Ovary (tissue), 10 donors: Measurements from ENCODE around the gene SMIM41. TPM values are rescaled to one million over a fixed set of nuclear protein-coding genes. Genes with fewer than 3 reads are reported as not detected.

Source experiments
- DNase-seq, 5 donors: peaks; one replicate each; pipeline ENCODE4 v3.0.0-alpha.2; 2019 to 2020
- H3K27ac ChIP-seq, 2 donors: fragments of 200-600 bp; one replicate each; pipeline versions ENCODE4 v1.5.1 to v1.8.0; 2019 to 2022
- H3K27me3 ChIP-seq: fragments of 200-600 bp; one replicate; pipeline ENCODE4 v1.8.0; 2022
- H3K36me3 ChIP-seq: fragments of 200-600 bp; sonication (generic); one replicate; pipeline ENCODE4 v1.5.1; 2019
- H3K4me1 ChIP-seq: one replicate; pipeline ENCODE4 v1.8.1; 2013; ENCODE audit warnings: mild to moderate bottlenecking, moderate library complexity; ENCODE audit not compliant: insufficient read depth
- H3K4me3 ChIP-seq: fragments of 200-600 bp; sonication (generic); one replicate; pipeline ENCODE4 v1.5.1; 2017
- H3K9me3 ChIP-seq, 2 donors: fragments of 200-600 bp in 1 of 2; sonication (generic) in 1 of 2; one replicate each; pipeline versions ENCODE4 v1.5.1 to v1.8.1; 2013 to 2019; ENCODE audit warnings: mild to moderate bottlenecking in 1 of 2, moderate library complexity in 1 of 2
- CTCF ChIP-seq, 3 donors: fragments of 450-650 bp in 2 of 3; fragments of 200-600 bp in 1 of 3; IDR thresholded peaks; one replicate each; pipeline versions ENCODE4 v1.5.1 to v1.8.0; 2016 to 2022; ENCODE audit warnings: antibody characterized with exemption in 3 of 3, mild to moderate bottlenecking in 1 of 3
- EP300 ChIP-seq: sonication (generic); formaldehyde crosslinking; IDR thresholded peaks from one replicate; pipeline ENCODE4 v1.6.1; 2017; ENCODE audit warnings: antibody characterized with exemption
- POLR2A ChIP-seq: fragments of 450-650 bp; IDR thresholded peaks from one replicate; pipeline ENCODE4 v1.6.1; 2017; ENCODE audit warnings: antibody characterized with exemption, mild to moderate bottlenecking, moderate library complexity
- WGBS, 3 donors: extraction: QIAGEN DNeasy Blood & Tissue Kit in 1 of 3; methylation state at CpG; one replicate each; pipeline versions ENCODE4 v1.1.5 to v1.1.7; 2013 to 2017; 5-methylcytosine and 5-hydroxymethylcytosine counted together
- intact Hi-C, 4 donors: fragments of 100-400 bp; cut with DNase I; formaldehyde crosslinking; loops; one replicate each; pipeline versions ENCODE4 v1.11.0 to v1.15.1; 2022 to 2023
- long read RNA-seq, 3 donors: library from polyadenylated mRNA in 2 of 3; unstranded in 2 of 3; transcript quantifications; one replicate each; pipeline ENCODE4 v2.0.0 and lab custom pipeline, GENCODE V29; 2021 to 2026
- polyA plus RNA-seq, 2 donors: library from polyadenylated mRNA; stranded (reverse); fragments of 200-250 nt in 1 of 2; fragments of 350-450 nt in 1 of 2; fragmentation: Illumina TruSeq in 1 of 2; extraction: RNeasy Lipid Tissue Mini Kit (QIAGEN cat#74804) in 1 of 2; gene quantifications; one replicate each; pipeline ENCODE4 v1.2.3, GENCODE V29; 2013 to 2014
- total RNA-seq, 7 donors: library from RNA; depleted of rRNA in 2 of 7; stranded (reverse); fragments of >200 nt in 2 of 7; fragmentation: NEBNext Ultra II Directional in 3 of 7; extraction: Animal tissue kit (Norgen Biotek cat#: 25700) in 3 of 7; gene quantifications; one replicate each; pipeline versions ENCODE4 v1.1.0 to v1.2.4, GENCODE V29; 2016 to 2023
- donor health status: DM: no; HTN: no; CAD: no; lungs with moderate emphysema.
- donor health status: DM: no; HTN: no; CAD: no.
- donor health status: Bipolar disorder and iron deficiency.
- donor health status: DM: yes; HTN: yes; CAD: no.
- donor health status: DM: no; HTN: no; CAD: no.
- donor health status: DM: yes; HTN: yes; CAD: no.

SMIM41 gene
- total RNA-seq: 1 to 10 TPM; 1.4 to 4.5 (median 2.8) TPM
- 1 to 10 TPM in 1 of 2 donors, under 1 TPM in 1; 0.32 to 3.4 TPM for polyA plus RNA-seq
- long read RNA-seq, donor 1, partial matches to known transcripts: 0 of 7 reads
- long read RNA-seq, donor 1, other reads (novel, unspliced or antisense): 4 of 7 reads
- long read RNA-seq, donor 2: 0 reads
- long read RNA-seq, donor 3, partial matches to known transcripts: 0 of 6 reads
- long read RNA-seq, donor 3, other reads (novel, unspliced or antisense): 2 of 6 reads

GRCh38 chr12:52079576-52080402, at the start of gene SMIM41:
Gene SMIM41, plus strand, starts transcription at chr12:52079704. Its CDS starts 76 bp downstream, at chr12:52079780.
- intact Hi-C loops: loop anchor here in 1 of 4 donors (5.0 kb wide), 1 partner anchor 72 kb away; the partner anchor contains the start of gene TAMALIN
- WGBS, 3 donors: 23 to 72% (median 26%) methylated on average over 47 to 87 of the region's 87 CpGs

DNA sequence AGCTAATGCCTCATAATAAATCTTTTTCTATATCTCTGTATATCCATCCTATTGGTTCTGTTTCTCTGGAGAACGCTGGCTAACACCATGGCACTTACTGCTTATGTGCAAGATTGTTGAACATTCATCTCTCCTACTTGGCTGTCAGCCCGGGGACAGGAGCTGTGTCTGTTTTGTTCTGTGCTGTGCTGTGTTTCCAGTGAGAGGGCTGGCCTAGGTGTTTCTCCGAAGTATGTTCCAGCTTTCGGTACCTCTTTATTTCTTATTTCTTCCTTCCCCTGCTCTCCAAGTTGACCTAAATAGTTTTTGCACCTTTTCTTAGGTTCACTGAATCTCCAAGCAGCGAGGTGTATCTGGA, 47.1 kb upstream of the SMIM41 start:
- Histone ChIP-seq H3K4me1 (peaks cover 2% of the 10 kb centered on the region), H3K9me3 (no peaks in the 10 kb centered on the region), H3K4me3 (peak overlapping the region; percentile 22), H3K27me3 (no peaks in the 10 kb centered on the region), H3K27ac (peak overlapping the region; percentile 81 to 91), H3K36me3 (no peaks in the 10 kb centered on the region)
- intact Hi-C loops: loop anchor here in 1 of 4 donors (2.0 kb wide), 1 partner anchor 18 kb away; the partner anchor contains the start of gene NR4A1
- TF ChIP-seq POLR2A (no peak), CTCF (IDR thresholded peaks at IDR 0.05) (no peak), EP300 (no peak)
- DNase-seq: peak; percentile 80 to 91 (median 87)
- WGBS, 3 donors: 1 to 4% (median 1%) methylated on average over 5 of the region's 5 CpGs

More at GRCh38 chr12:52079576-52080402, at the start of gene SMIM41:
- no peaks in the 10 kb centered on the region for H3K9me3 ChIP-seq
- H3K36me3 ChIP-seq: no peaks in the 10 kb centered on the region
- H3K4me1 ChIP-seq: peaks cover 19% of the 10 kb centered on the region
- H3K27me3 ChIP-seq: no peaks in the 10 kb centered on the region
- H3K27ac ChIP-seq: peak within 1 kb of the TSS; percentile 87 to 88
- TF ChIP-seq POLR2A: no peak
- no peak for TF ChIP-seq CTCF (IDR thresholded peaks at IDR 0.05)
- no peak for TF ChIP-seq EP300
- peak; percentile 34 to 73 (median 64) for DNase-seq
- peak within 1 kb of the TSS; percentile 17 for H3K4me3 ChIP-seq

- Histone ChIP-seq H3K4me1 (peaks cover 2% of the 10 kb centered on the region), H3K4me3 (peak overlapping the region; percentile 27), H3K36me3 (no peaks in the 10 kb centered on the region), H3K27me3 (no peaks in the 10 kb centered on the region), H3K9me3 (no peaks in the 10 kb centered on the region), H3K27ac (peak overlapping the region; percentile 88 to 91)
- intact Hi-C loops: loop anchor here in 1 of 4 donors (2.0 kb wide), 1 partner anchor 18 kb away; the partner anchor contains the start of gene NR4A1
- TF ChIP-seq EP300 (peak; percentile 69), POLR2A (peak; percentile 87), CTCF (IDR thresholded peaks at IDR 0.05) (no peak)
- 0 to 1% (median 1%) methylated on average over 21 to 48 of the region's 48 CpGs for WGBS, 3 donors
- DNase-seq: peak; percentile 97 to 99 (median 98)
These were observed 46.6 kb upstream of the SMIM41 start for GRCh38 chr12:52032804-52033445.
